Activated CD8-positive, alpha-beta memory T cell treated with anti-CD3 and anti-CD28 coated beads, Interleukin-2, amount 50 U/mL, for 4 hours (primary cell): Measurements from ENCODE around the gene PLA2G7.
"Not testable (repeated sequence)": the region's sequence is repeated elsewhere in the genome, so short reads cannot be mapped to it uniquely, and the experiment has no call there.

ENCODE experiments used
- DNase-seq: peaks from one replicate; pipeline ENCODE4 v3.0.0-alpha.2; 2020

The PLA2G7 gene

DNA sequence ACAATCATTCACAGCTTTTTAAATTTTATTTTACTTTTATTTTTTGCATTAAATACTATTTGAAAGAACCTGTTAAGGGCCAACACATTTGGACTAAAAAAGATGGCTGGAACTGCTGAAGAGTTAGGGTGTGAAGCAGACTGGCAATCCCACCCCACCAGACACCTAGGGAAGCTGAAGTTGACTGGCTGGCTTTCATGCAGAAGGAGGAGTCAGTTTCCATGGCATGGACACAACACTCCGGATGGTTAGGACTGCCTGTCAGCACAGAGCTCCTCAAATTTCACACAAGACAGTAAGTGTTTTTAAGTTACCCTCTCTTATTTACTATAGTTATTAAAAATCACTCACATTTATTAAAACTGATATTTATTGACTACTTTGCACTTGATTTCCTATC is 11.5 kb upstream of the PLA2G7 start, which contains the start of gene ANKRD66:
Gene ANKRD66, plus strand, starts transcription at position 238 of the 400 bp plus-strand sequence. CDS start 5,016 bp downstream, outside the sequence.
- no peak for DNase-seq

DNA sequence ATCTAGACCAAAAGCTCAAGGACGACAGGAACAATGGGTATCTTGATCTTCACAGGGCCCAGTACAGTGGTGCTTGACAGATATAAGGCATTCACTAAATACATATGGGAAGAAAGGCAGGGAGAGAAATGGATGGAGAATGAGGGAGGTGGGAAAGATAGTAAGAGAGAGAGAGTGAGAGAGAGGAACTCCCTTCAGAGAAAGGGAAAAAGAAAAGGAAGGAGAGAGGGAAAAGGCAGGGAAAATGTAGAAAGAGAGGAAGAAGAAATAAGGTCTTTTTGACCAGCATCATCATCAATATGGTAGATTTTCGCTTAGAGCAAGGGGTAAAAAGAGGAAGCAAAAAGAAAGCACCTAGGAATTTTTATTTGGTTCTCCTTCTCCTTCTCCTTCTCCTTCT is 10.8 kb upstream of the PLA2G7 start:
- no peak for DNase-seq

DNA sequence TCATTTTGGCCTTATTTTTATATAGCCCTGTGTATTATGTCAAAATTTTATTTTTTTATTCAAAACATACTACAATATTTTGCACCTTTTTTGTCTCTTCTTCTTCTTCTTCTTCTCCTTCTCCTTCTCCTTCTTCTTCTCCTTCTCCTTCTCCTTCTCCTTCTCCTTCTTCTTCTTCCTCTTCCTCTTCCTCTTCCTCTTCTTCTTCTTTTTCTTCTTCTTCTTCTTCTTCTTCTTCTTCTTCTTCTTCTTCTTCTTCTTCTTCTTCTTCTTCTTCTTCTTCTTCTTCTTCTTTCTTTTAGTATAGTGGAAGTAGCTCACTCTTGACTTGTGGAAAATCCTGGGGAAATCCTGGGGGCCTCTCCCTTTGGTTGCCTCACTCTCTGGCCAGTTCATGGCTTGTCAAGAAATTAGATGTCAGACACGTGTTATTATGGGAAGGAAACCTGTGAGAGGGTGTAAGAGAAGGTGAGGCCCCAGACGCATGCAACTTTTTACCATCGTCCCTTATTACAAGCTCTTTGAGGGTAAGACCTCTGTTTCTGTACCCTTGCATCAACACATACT is 9.1 kb upstream of the PLA2G7 start:
- DNase-seq: not testable (repeated sequence)

DNA sequence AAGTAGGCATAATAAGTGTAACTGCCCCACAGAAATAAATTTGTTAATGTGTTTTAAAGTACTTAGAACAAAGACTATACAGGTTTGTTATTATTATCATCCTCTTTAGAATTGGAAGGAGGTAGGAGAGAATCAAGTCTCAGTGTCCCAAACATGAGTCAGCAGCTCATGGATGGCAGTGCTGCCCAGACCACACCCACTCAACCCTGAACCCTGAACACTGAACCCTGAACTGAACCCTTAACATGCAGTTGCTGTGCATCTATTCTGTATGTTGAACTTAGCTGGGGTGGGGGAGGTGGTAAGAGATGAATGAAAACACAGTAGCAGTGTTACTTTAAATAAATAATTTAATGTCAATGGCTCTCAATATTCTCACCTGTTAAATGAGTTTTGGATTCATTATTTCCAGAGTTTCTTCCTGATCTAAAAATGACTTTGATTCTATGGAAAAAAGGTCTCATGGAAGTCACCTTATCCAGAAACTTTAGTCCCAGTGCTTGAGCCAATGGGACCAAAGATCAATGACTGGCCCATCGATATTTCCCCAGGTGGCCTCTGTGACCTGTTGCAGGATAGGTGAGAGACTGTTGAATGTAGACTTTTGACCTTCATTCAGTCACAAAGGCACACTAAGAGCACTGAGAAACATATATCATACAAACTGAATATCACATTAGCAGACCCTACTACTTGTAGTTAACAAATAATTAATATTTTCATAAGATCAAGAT is 8.4 kb upstream of the PLA2G7 start:
- DNase-seq: no peak

DNA sequence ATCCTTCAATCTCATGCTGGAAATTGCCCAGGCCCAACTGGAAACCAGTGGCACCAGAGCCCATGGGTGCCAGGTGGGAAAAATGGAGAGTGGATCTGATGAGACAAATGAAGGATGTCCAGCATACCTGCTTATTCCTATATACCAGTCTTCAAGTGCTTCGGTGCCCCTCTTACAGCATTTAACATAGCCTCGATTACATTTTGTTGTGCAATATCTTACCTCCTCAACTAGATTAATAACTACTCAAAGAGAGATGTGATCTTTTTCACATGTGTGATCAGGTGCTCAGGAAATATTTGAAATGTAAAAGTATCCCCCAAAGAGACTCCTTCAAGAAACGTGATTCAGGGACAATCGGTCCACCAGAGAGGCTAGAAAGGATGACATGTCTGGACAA is 6.7 kb upstream of the PLA2G7 start:
- no peak for DNase-seq

DNA sequence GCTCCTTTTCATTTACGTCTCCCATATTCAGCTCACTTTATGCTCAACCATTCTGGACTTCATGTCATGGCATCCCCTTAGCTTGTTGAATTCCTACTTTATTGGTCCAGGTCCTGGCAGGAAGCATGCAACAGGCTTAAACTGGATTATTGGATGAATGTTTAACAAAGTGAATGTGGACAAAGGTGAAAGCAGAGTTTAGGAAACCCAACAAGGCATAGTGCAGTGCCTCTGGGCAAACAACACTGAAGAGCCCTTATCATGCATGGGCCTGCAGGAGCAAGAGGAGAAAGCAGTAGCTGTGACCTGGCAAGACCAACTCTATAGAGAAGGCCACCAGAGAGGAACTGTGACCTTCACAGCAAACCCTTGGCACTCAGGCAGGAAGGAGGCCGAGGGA is 6.3 kb upstream of the PLA2G7 start:
- DNase-seq: no peak

DNA sequence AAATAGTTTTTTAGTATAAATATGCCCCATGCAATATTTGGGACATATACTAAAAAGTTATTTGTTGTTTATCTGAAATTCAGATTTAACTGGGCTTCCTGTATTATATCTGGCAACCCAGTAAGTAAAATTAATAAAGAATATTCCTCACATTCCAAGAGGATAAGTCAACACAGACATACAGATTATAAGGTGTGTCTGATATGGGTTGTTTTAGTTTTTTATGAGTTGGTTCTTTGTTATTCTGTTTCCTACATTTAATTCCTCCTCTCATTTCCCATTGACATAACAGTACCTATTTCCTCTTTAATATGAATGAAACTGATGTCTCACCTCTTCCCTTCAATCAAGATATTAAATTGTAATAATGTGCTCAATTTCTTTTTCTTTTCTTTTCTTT is 1.7 kb upstream of the PLA2G7 start:
- DNase-seq: no peak

DNA sequence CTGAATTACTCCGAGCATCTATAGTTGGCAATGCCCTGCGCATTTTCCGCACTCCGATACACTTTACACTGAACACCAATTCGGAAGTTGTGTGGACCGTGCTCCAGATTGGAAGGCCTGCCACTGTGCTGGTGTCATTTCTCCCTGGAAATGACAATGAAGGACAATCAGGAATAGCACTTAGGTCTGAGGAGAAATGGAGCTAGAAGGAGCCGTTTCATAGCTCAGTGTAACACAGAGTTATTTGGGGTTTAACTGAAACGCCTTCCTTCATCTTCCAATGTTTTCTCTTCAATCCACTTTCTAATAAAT is 501 bp upstream of the PLA2G7 start:
- no peak for DNase-seq

DNA sequence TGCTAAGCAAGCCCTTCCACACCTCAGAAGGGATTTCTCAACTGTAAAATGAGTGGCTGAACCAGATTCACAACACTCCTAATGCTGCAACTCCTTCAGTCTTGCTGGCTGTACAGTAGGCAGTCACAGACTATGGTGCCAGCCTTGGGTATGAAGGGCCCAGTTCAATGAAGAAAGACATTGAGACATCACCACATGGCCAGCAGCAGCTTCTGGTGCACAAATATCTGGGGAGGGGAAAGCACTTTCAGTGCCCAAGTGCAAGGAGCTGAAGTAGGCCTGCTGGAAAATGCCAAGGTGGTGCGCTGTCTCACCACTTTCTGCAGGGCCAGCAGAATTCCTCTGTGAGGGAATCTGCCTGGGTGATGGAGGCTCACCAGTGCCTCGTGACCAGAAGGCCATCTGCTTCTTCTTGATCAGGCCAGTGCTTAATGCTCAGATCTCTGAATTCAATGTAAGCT is 1.8 kb downstream of the PLA2G7 start:
- DNase-seq: no peak

DNA sequence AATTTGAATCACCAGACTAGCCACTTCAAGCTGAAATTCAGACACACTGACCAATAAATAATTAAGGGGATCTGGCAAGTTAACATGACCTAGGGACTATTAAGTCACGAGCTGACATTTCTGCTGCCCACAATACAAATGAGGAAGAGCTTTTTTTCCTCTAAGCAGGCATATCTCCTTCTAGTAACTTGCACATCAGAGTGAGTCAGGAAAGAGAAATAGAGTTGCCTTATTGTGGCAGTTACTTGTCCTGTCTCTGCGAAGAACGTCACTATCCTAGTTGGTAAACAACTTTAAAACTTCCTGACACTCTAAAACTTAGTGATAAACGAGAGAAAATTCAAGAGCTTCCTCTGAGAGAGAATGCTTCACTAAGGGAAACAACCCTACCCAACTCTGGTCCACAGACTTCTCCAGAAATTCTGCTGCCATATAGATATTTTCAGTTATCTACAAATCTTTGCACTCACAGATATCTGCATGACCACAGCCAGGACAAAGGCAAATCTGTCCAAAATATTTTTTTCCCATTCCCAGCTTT is 4.2 kb downstream of the PLA2G7 start:
- no peak for DNase-seq

DNA sequence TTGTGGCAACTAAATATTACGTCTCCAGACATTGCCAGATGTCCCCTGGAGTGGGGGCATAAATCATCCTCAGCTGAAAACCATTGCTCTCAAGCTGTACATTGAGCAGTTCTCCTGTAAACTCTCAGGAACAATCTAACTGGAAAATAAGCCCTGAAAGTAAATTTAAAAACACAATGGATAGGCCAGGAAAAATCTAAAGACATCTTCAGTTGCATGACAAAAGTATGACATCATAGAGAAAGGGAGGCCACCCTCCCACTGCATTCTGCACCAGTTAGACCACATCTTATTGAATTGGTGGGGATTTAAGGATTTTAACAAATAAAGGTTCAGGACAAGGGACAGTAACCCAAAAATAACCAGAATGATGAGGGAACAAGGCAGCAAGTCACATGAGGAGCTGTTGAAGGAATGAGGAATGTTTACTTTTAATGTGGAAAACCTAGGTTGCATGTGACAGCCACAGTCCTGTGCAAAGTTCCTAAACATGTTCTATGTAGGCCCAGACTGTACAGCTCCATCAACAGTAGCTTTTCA is 5.3 kb downstream of the PLA2G7 start:
- no peak for DNase-seq

DNA sequence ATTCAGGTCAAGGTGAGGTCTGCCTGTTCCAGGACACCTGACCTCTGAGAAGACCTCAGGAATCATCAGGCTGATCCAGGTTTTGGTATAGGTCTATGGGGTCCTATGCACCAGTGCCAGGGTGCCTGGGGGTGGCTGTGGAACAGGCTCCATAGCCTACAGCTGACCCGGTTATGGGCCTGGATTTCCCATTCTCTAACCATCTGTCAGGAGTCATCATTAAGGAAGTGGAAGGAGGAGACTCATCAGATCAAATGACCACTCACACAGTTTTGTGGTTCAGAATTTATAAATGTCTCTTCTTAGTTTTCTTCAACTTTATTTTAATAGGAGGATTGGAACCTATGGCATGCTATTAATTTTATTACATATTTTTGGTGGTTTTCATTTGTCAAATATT is 14.8 kb downstream of the PLA2G7 start:
- no peak for DNase-seq

DNA sequence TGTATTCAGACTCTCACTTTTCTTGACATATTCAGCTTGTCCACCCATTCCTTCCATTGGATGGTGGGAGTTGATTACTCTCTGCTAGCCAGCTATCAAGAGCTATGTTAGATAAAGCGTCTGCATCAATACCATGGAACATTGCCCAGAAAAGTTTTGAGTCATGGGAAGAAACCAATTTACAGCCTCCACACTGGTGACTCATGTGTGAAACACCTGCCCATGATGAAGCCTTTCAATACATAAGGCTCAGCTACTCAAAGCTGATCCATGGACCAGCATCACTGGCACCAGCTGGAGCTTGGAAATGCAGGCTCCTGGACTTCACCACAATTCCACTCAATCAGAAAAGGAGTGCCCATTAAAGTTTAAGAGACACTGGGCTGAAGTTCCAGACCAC is 16.1 kb downstream of the PLA2G7 start:
- DNase-seq: no peak

DNA sequence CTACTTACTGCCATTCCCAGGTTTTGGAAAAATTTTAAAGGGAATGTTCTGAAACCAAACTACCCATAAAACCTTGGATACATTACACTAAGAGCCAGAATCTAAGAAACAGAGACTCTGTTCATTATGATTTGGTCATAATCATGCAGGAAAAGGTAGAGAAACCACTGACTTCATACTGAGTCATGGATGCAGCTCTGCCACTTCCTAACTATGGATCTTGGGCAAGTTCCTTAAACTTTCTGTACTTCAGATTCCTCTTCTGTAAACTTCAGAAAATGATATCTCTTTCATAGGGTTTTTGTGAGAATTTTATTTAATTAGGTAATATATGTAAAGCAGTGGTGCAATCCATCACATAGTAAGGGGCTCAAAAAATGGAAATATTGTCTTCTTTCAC is 20.0 kb downstream of the PLA2G7 start:
- DNase-seq: no peak

DNA sequence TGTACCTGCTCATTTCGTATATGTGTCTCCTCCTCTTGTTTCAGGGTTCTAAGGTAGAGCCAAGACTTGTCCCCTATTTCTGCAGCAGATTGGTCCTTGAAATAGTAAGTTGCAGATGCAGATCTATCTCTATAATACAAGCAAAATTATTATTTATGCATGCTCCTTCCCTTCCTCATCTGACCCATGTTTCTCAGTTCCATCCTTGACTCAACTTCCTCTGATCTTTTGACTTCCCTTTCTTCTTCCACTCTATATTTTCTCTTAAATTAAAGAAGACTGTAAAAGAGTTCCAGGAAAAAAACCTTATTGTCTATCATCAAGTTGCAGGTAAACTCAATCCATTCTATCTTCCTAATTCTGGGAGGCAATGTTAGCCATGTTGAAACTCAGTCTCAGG is 23.7 kb downstream of the PLA2G7 start:
- DNase-seq: no peak

DNA sequence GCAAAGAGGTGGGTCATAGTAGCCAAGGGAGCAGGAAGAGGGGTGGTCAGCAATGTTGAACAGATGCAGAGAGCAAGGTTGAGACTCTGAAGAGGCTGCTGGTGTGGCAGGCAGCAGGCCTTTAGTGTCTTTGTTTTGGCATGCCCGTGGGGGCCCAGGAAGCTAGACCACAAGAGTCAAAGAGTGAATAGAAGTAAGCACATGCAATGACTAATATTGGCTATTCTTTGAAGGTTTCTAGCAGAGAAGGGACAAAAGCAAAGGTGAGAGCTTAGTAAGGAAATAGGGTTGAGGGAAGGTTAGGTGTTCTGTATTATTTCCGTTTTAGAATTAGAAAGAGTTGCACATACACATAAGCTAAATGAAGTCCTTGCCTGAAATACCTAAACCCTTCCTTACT is 28.7 kb downstream of the PLA2G7 start:
- no peak for DNase-seq

DNA sequence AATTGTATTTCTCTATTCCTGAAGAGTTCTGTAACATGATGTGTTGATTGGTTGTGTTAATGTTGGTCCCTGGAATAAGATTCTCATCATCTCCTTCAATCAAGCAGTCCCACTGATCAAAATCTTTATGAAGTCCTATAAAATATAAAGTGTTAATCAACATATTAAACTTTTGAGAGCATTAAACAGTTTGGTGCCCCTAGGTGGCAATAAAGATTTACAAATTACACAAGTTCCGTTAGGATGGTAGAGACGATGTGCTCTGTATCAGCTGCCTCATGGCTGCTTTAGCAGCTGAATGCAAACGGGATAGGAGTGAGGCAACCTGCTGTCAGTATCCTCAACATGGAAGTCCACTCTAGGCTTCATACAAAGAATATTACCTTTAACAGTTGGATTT is 30.6 kb downstream of the PLA2G7 start:
- DNase-seq: no peak

DNA sequence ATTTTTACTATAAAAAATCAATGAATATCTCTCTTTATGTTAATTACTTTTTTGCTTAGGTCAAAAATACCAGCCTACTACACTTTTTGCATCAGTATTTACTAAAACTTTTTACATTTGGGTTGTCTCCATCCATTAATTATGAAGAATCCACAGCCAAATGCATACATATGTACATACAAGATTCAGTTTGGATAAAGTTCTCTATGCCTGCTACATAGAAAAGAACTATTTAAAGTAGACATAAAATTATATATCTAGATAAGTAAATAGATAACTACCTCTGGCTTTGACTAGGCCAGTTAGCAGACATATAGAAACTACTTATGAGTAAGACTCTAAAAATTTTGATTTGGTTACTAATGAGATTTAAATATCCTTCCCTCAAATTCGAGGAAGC is 35.2 kb downstream of the PLA2G7 start:
- no peak for DNase-seq

DNA sequence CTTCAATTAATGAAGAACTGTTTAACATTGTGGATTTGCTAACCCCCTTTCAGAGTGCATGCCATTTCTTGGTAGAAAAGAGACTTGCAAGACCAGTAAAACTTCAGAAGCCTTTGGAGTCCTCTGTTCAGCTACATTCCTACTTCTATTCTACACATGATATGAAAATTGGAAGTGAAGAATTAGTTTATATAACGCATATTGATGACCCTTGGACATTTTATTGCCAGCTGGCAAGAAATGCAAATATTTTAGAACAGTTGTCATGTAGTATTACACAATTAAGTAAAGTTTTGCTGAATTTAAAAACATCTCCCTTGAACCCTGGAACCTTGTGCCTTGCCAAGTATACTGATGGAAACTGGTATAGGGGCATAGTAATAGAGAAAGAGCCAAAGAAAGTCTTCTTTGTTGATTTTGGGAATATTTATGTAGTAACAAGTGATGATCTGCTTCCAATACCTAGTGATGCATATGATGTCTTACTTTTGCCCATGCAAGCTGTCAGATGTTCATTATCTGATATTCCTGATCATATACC is 44.2 kb downstream of the PLA2G7 start:
- no peak for DNase-seq

DNA sequence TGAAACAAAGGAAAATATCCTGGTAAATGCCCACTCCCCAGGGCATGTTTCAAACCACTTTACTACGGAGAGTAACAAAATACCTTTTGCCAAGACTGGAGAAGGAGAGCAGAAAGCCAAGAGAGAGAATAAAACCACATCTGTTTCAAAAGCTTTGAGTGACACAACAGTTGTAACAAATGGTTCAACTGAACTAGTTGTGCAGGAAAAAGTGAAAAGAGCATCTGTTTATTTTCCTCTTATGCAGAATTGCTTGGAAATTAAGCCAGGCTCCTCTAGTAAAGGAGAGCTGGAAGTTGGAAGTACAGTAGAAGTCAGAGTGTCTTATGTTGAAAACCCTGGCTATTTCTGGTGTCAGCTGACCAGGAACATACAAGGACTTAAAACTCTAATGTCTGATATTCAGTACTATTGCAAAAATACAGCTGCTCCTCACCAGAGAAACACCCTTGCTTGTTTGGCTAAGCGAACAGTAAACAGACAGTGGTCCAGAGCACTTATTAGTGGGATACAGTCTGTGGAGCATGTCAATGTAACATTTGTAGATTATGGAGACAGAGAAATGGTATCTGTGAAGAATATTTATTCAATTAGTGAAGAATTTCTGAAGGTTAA is 44.9 kb downstream of the PLA2G7 start:
- DNase-seq: no peak

DNA sequence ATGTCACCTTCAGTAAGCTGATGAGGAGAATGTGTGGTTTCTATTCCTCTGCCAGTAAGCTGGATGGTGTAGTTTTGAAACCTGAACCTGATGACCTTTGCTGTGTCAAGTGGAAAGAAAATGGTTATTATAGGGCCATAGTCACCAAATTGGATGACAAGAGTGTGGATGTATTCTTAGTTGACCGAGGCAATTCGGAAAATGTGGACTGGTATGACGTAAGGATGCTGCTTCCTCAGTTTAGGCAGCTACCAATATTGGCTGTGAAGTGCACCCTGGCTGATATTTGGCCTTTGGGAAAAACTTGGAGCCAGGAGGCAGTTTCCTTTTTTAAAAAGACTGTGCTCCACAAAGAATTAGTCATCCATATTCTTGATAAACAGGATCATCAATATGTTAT is 45.5 kb downstream of the PLA2G7 start:
- no peak for DNase-seq

DNA sequence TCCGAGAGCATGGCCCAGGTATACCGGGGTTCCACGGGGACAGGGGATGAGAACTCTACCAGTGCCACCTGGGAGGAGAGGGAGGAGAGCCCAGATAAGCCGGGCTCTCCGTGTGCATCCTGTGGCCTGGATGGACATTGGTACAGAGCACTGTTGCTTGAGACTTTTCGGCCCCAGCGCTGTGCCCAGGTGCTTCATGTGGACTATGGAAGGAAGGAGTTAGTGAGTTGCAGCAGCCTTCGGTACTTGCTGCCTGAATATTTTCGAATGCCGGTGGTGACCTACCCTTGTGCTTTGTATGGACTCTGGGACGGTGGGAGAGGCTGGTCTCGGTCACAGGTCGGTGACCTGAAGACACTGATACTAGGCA is 46.2 kb downstream of the PLA2G7 start:
- DNase-seq: no peak

DNA sequence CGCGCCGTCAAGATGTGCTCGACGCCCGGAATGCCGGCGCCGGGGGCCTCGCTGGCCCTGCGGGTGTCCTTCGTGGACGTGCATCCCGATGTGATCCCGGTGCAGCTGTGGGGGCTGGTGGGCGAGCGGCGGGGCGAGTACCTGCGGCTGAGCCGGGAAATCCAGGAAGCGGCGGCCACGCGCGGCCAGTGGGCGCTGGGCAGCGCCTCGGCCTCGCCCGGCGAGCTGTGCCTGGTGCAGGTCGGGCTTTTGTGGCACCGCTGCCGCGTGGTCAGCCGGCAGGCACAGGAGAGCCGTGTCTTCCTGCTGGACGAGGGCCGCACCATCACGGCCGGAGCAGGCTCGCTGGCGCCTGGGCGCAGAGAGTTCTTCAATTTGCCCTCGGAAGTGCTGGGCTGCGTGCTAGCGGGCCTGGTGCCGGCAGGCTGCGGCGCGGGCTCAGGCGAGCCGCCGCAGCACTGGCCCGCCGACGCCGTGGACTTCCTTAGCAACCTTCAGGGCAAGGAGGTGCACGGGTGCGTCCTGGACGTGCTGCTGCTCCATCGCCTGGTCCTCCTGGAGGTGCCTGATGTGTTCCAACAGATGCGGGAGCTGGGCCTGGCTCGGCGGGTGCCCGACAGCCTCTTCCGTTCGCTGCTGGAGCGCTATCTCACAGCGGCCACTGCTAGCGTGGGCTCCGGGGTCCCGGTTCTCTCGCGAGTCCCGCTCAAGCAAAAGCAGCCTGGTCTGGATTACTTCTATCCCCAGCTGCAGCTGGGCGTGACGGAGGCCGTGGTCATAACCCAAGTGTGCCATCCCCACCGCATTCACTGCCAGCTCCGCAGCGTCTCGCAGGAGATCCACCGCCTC is 46.8 kb downstream of the PLA2G7 start:
- DNase-seq: no peak
